Activated B cell treated with CpG ODN at 0.5 μM for 24 hours (primary cell): ENCODE data around the gene CAMK2G. TPM values are rescaled to one million over a fixed set of nuclear protein-coding genes. Genes with fewer than 3 reads are reported as not detected.
"Not testable (repeated sequence)": the region's sequence is repeated elsewhere in the genome, so short reads cannot be mapped to it uniquely, and the experiment has no call there.

Experiments
- ATAC-seq: fragments of 200-7000 bp; cut with Tn5 transposase; one replicate; pipeline ENCODE4 v1.10.0; 2021; ENCODE audit warnings: low read depth, mild to moderate bottlenecking, moderate library complexity
- CTCF ChIA-PET: fragments of 350-600 bp; sonication (Branson Sonifier 250); formaldehyde crosslinking; loops from one replicate; lab custom pipeline; 2021; ENCODE audit warnings: antibody characterized with exemption; lab: Charles Lee
- POLR2A ChIA-PET: fragments of 350-600 bp; sonication (Branson Sonifier 250); formaldehyde crosslinking; loops from one replicate; lab custom pipeline; 2021; ENCODE audit warnings: antibody characterized with exemption; lab: Charles Lee
- DNase-seq: peaks from one replicate; pipeline ENCODE4 v3.0.0; 2022
- H3K27ac Mint-ChIP-seq: one replicate; pipeline ENCODE4 v1.8.0; 2020; ENCODE audit warnings: mixed read lengths
- H3K27me3 Mint-ChIP-seq: one replicate; pipeline ENCODE4 v1.8.0; 2021; ENCODE audit warnings: mixed read lengths
- H3K36me3 Mint-ChIP-seq: one replicate; pipeline ENCODE4 v1.8.0; 2021; ENCODE audit warnings: low read depth, mixed read lengths
- H3K4me1 Mint-ChIP-seq: one replicate; pipeline ENCODE4 v1.8.0; 2021; ENCODE audit warnings: mixed read lengths
- H3K4me3 Mint-ChIP-seq: one replicate; pipeline ENCODE4 v1.8.0; 2020; ENCODE audit warnings: mild to moderate bottlenecking, mixed read lengths
- H3K9me3 Mint-ChIP-seq: one replicate; pipeline ENCODE4 v1.8.0; 2020; ENCODE audit warnings: mixed read lengths
- intact Hi-C: fragments of 100-400 bp; cut with micrococcal nuclease; formaldehyde crosslinking; loops from one replicate; pipeline ENCODE4 v1.15.1; 2024
- total RNA-seq: library from RNA; stranded (reverse); gene quantifications from 2 replicates; pipeline ENCODE4 v1.2.3, GENCODE V29; 2022
- TF ChIP-seq, protein P1 (sequence below): fragments of 200-600 bp; IDR thresholded peaks from one replicate; pipeline ENCODE4 v1.8.0; 2022; ENCODE audit warnings: antibody characterized with exemption, mild to moderate bottlenecking

The CAMK2G gene
- total RNA-seq, 1 donor from 2014 or later = 19.9 TPM

GRCh38 chr10:73897693-73898092 is 23.3 kb upstream of the CAMK2G start:
- intact Hi-C loops = no loop called here
- Mint-ChIP-seq H3K27me3 (peaks cover 7% of the 10 kb centered on the region), H3K9me3 (no peaks in the 10 kb centered on the region), H3K4me3 (no peak overlapping the region), H3K36me3 (no peaks in the 10 kb centered on the region), H3K4me1 (peaks cover 5% of the 10 kb centered on the region), H3K27ac (no peak overlapping the region)
- ChIA-PET POLR2A (no interaction called here), CTCF (no interaction called here)
- TF ChIP-seq, protein P1, sequence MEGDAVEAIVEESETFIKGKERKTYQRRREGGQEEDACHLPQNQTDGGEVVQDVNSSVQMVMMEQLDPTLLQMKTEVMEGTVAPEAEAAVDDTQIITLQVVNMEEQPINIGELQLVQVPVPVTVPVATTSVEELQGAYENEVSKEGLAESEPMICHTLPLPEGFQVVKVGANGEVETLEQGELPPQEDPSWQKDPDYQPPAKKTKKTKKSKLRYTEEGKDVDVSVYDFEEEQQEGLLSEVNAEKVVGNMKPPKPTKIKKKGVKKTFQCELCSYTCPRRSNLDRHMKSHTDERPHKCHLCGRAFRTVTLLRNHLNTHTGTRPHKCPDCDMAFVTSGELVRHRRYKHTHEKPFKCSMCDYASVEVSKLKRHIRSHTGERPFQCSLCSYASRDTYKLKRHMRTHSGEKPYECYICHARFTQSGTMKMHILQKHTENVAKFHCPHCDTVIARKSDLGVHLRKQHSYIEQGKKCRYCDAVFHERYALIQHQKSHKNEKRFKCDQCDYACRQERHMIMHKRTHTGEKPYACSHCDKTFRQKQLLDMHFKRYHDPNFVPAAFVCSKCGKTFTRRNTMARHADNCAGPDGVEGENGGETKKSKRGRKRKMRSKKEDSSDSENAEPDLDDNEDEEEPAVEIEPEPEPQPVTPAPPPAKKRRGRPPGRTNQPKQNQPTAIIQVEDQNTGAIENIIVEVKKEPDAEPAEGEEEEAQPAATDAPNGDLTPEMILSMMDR = no peak
- ATAC-seq (no peak), DNase-seq (no peak)

- POLR2A ChIA-PET, ATAC-seq, DNase-seq, H3K36me3 Mint-ChIP-seq, H3K27ac Mint-ChIP-seq, intact Hi-C loops, H3K9me3 Mint-ChIP-seq, H3K4me1 Mint-ChIP-seq, H3K27me3 Mint-ChIP-seq, H3K4me3 Mint-ChIP-seq: not testable (repeated sequence)
- CTCF ChIA-PET = interaction anchor here (1.8 kb wide), 1 partner anchor 45 kb away, joined by 9 read pairs; no protein-coding TSS in a partner anchor
These were observed 21.0 kb upstream of the CAMK2G start for GRCh38 chr10:73895381-73895780.

GRCh38 chr10:73894245-73894971 is 20.1 kb upstream of the CAMK2G start:
- H3K36me3 Mint-ChIP-seq = no peaks in the 10 kb centered on the region
- POLR2A ChIA-PET = no interaction called here
- no peaks in the 10 kb centered on the region for H3K27me3 Mint-ChIP-seq
- no peak overlapping the region for H3K27ac Mint-ChIP-seq
- peaks cover 2% of the 10 kb centered on the region for H3K4me1 Mint-ChIP-seq
- ATAC-seq = no peak
- TF ChIP-seq, protein P1 = no peak
- H3K4me3 Mint-ChIP-seq = no peak overlapping the region
- H3K9me3 Mint-ChIP-seq = no peaks in the 10 kb centered on the region
- CTCF ChIA-PET = interaction anchor here (0.9 to 1.8 kb wide), 4 partner anchors 9 to 187 kb away, joined by 3 to 9 read pairs (median 6); no protein-coding TSS in a partner anchor
- no peak for DNase-seq
- intact Hi-C loops = no loop called here

DNA sequence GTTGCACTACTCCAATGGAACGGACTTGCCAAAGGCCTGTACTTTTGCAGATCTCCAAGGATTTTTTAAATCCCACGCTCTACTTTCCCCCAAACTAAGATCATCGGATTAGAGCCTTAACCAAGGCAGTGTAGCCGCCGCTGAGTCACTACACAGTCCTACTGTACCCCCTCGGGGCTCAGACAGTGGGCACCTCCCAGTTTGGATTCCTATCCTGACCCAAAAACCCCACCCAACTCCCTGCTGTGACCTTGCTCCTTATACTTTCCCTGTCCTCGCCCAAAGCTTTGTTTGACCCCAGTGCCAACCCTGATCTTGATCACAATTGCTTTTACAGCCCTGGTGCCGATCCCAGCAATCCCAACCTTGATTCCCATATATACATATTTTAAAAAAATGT is 19.1 kb upstream of the CAMK2G start:
- Mint-ChIP-seq H3K4me3 (no peak overlapping the region), H3K9me3 (no peaks in the 10 kb centered on the region), H3K36me3 (no peaks in the 10 kb centered on the region), H3K27ac (no peak overlapping the region), H3K4me1 (peaks cover 9% of the 10 kb centered on the region), H3K27me3 (no peaks in the 10 kb centered on the region)
- ATAC-seq = no peak
- no peak for DNase-seq
- POLR2A ChIA-PET = no interaction called here
- CTCF ChIA-PET = interaction anchor here (1.0 to 1.8 kb wide), 2 partner anchors 14 to 47 kb away, joined by 6 to 9 read pairs; no protein-coding TSS in a partner anchor
- TF ChIP-seq, protein P1 = no peak
- intact Hi-C loops = no loop called here

GRCh38 chr10:73892310-73893030 is 18.1 kb upstream of the CAMK2G start:
- CTCF ChIA-PET = interaction anchor here (4.7 to 10.8 kb wide), 3 partner anchors 12 to 188 kb away, joined by 23 to 181 read pairs (median 140); no protein-coding TSS in a partner anchor
- peaks cover 9% of the 10 kb centered on the region for H3K4me1 Mint-ChIP-seq
- TF ChIP-seq, protein P1 = no peak
- no peaks in the 10 kb centered on the region for H3K36me3 Mint-ChIP-seq
- no peak overlapping the region for H3K4me3 Mint-ChIP-seq
- H3K27ac Mint-ChIP-seq = no peak overlapping the region
- no peak for DNase-seq
- POLR2A ChIA-PET = interaction anchor here (0.6 to 1.0 kb wide), 2 partner anchors 30 to 39 kb away, joined by 4 to 11 read pairs; no protein-coding TSS in a partner anchor
- no peak for ATAC-seq
- intact Hi-C loops = no loop called here
- no peaks in the 10 kb centered on the region for H3K27me3 Mint-ChIP-seq
- no peaks in the 10 kb centered on the region for H3K9me3 Mint-ChIP-seq
